Left renal cortex interstitium (tissue), 4 donors: Measurements from ENCODE around the gene ARHGAP15. TPM values are rescaled to one million over a fixed set of nuclear protein-coding genes. Genes with fewer than 3 reads are reported as not detected.

Source experiments
- DNase-seq, 4 donors: peaks; one replicate each; pipeline ENCODE4 v3.0.0-alpha.2; 2013; ENCODE audit warnings: low read depth in 4 of 4, low spot score in 2 of 4, missing footprints in 1 of 4
- polyA plus RNA-seq, 4 donors: library from polyadenylated mRNA; unstranded; fragments of 120-200 nt; gene quantifications; one replicate each; pipeline ENCODE4 v1.2.1, GENCODE V29; 2013; ENCODE audit not compliant: insufficient read length in 4 of 4

ARHGAP15 gene
- polyA plus RNA-seq, 4 donors = 2.9 to 9.9 (median 3.4) TPM

GRCh38 chr2:143553261-143553660, 424.0 kb downstream of the ARHGAP15 start:
- DNase-seq = no peak

- no peak for DNase-seq
Observed at GRCh38 chr2:143558665-143559064, 429.4 kb downstream of the ARHGAP15 start.

DNA sequence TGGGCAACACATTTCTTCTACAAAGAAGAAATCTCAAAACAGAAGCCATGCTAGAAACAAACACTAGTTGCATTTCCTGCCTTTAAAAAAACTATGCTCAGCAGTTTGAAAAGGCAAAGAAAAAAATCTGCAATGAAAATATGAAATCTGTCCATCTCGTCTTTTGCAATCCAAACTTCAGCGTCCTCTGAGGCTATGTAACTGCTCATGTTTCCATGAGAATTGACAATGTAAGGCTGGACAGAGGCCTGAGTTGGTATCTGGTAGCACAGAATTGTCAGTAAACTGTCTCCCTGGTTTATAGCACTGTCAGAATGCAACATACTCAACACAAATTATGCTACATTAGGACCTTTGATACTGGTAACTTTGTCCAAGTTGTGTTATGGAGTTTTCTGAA, 429.9 kb downstream of the ARHGAP15 start:
- DNase-seq = no peak

GRCh38 chr2:143560724-143561123, 431.5 kb downstream of the ARHGAP15 start:
- no peak for DNase-seq

DNA sequence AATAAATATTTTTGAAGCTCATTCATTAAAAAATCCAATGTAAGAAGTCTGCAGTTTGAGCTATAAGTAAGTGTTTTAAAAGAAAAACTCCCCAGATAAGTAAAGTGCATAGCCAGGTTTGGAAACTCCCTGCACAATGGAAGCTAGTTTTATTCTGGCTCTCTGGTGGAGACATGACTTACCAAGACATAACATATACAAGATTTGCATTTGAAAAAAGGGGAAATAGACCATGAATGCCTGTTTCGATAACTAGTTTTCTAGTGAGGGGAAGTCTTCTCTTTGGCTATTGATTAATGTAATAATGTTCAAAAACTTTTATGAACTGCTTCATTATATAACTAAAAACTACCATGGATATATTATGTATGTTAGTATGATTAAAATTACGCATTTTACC, 435.2 kb downstream of the ARHGAP15 start:
- no peak for DNase-seq

DNA sequence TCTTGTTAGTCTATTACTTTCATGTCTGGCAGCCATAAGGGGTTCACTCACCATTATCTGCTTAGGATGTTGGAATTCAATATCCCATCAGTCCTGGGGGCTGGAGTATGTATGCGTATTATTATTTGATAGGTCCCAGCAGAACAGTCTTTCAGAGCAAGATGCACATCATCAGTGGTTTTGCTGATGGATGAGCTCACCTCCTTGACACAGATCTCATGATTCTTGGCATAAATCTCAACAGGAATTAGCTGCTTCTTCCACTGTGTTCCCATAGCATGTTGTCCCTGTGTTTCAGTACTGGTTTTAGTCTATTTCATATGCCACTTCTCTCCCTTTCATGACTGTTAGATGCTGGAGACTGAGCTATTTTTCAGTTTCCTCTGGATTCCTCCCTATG, 442.5 kb downstream of the ARHGAP15 start:
- DNase-seq = no peak

DNA sequence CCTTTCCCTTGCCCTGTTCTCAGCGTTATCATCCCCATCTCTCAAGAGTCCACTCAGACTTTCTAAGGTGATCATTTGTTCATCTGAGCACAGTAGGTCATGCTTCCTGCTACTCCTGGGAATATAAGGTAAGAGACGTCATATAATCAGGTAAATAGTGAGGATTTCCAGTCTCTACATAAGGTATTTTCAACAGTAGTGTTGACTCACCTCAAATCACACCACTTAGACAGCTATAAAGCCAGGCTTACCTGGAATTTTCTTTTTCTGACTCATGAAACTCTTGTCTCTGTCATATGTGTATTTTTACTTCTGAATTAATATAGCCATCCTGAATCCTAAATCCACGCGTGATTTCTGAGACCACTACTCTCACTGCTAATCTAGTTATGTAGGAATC, 443.2 kb downstream of the ARHGAP15 start:
- DNase-seq = no peak

DNA sequence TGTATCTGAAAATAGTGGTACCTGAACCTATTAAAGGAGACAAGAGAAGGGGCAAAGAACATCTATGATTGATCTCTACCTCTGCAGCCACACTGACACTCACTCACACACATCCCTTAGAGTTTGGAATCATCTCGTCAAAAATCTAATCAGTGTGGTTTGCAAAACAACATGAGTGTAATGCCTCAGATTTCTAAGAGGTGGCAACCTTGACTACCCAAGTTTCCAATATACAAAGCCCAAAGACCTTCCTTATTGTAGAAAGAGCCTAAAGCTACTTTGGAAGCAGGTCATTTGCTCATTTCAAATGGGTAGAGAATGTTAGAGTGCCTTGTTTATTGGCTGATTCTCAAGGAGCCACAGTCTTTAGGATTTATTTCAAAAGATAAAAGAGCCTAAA, 444.9 kb downstream of the ARHGAP15 start:
- DNase-seq = no peak

- no peak for DNase-seq
Observed at GRCh38 chr2:143575340-143575739, 446.1 kb downstream of the ARHGAP15 start.

GRCh38 chr2:143577489-143577888, 448.3 kb downstream of the ARHGAP15 start:
- DNase-seq = no peak

DNA sequence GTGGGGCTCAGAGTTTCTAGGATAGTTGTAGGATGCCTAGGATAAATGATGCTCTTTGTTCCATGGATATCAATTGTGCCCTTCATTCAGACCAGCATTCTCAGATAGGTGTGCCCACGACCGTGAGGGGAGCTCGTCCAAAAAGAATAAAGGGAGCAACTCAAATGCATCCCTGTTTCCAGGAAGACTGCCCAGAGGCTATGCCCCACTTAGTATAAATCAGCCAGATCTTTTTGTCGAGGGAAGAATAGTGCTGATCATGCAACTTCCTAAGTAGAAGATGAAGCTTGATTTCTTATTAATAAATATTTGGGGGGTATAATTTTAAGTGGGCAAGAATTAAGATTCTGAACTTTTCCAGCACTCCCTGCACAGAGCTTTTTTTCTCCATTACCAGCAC, 450.2 kb downstream of the ARHGAP15 start:
- no peak for DNase-seq

DNA sequence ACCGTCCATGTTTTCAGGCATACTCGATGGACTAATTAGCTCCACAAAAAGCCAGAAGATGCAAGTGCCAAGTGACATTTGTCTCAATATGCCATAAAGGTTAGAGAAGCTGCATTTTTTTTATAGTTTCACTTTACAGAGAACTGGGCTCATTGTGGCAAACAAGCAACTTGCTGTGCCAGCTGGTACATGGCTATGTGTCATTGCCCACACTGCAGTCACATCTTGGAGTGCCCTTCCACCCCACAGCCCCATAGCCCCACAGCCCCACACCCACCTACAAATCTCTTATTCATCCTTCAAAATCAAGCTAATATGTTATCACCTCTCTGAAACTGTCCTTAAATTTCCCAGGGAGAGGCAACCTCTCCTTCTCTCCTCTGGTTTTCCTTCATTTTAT, 451.9 kb downstream of the ARHGAP15 start:
- DNase-seq = no peak

DNA sequence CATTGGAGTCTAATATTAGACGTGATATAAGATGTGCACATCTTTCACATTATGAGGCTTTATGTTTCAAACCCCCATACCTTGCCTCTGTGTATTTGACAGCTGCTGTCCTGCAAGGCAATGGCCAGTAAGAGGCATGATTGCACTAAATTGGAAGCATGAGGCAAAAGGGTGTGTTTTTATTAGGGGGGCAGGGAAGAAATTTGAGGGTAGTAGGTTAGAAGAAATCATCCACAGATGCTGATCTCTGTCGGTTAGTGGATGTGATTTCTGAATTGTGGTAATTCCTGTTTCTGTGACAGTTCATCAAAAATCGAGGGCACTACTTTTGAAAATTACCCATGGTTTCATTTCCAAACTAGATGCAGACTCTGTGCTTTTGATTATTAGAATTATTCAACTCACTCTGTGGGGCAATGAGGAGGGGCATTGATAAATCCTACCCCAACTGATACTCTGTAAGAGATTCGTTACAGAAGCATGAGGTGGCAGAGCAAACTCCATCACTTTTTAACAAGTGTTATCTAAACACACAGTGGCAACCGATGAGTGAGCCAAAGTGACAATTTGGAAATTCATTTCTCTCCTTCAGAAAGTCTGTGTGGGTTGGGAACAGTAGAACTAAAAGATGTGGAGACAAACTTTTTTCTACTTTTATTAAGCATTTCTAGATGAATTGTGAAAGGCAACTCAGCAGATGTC, 453.0 kb downstream of the ARHGAP15 start:
- no peak for DNase-seq

DNA sequence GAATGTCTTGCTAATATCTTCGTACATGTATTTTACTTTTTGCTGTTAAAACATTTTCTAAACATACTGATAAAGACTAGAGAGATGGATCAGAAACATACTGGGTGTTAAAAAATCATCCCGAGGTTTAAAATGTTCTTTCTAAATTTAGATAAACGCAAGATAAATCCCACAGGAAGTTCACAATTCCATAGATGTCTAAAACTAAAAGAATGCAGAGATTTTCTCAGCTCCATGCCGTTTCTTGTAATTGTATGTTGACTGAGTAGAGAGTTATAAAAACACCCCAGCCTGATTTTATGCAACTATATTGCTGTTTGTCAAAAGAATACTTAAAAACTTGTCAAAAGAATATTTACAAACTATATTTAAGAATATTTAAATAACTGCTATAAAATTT, 455.7 kb downstream of the ARHGAP15 start:
- no peak for DNase-seq

DNA sequence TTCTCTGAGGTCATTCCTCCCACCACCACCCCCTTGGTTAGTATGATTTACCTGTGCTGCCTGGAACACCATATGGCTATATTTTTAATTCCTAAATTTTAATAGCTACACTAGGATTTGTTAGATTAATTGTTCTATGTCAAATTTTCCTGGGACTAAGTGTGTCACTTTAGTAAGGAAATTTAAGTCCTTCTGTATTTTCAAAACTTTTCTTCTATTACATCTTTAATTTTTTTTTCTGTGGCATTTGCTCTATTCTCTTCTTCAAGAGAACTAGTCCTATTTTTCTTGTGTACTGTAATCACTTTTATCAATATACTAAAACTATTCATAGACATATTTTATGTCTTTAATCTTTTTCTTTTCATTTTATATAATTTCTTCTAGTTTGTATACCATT, 456.9 kb downstream of the ARHGAP15 start:
- no peak for DNase-seq

DNA sequence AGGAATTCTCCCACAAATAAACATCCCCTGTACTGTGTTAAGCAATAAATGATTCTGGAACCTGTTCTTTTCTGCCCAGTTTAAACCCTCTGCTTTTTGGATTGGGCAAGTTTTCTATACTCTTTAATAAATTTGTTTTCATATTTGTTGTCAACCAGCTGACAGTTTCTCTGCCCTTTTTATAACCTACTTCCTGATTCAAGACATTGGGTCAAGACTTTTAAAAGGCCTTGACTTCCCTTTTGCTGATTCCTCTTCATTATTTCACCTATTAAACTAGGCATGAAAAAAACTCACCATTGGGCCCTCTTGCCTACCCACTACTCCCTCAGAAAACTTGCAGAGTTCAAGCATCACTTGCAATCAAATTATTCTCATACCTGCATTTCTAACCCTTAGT, 459.5 kb downstream of the ARHGAP15 start:
- DNase-seq = no peak

GRCh38 chr2:143594161-143594560, 464.9 kb downstream of the ARHGAP15 start:
- DNase-seq = no peak

DNA sequence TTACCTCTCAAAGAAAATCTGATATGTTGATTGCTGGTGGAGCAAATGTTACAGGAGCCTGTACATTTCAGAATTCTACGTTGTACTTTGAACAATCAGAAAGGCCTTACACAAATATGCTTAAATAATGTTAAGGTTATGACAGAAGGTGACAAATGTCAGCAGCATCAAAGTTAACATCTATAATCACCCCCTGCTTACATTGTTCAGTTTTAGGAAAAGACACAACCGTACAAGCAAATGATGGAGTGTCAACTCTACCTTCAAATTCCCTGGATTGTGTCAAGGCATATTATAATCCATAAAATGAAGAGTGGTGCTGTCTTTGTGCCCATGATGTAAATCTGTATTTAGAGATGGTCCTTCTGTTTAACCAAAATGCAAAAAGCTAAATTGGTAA, 465.5 kb downstream of the ARHGAP15 start:
- no peak for DNase-seq

- DNase-seq = no peak
Observed at GRCh38 chr2:143600116-143600515, 470.9 kb downstream of the ARHGAP15 start.

DNA sequence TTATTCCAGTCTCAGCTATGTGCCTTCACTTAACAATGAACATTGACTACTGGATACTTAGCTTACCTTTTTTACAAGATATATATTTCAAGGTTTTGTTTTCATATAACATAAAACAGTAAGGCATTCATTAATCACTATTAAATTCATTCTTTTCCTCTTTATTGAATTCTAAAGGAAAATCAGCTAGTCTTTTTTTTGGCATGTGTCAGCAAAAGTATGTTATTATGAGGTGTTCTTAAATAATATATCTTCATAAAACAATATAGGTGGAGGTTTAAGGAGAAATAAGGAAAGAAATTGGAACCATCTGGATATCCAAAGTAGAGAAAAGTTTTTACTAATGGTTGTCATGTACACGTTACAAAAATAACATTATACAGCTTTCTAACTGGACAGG, 472.6 kb downstream of the ARHGAP15 start:
- DNase-seq = no peak

DNA sequence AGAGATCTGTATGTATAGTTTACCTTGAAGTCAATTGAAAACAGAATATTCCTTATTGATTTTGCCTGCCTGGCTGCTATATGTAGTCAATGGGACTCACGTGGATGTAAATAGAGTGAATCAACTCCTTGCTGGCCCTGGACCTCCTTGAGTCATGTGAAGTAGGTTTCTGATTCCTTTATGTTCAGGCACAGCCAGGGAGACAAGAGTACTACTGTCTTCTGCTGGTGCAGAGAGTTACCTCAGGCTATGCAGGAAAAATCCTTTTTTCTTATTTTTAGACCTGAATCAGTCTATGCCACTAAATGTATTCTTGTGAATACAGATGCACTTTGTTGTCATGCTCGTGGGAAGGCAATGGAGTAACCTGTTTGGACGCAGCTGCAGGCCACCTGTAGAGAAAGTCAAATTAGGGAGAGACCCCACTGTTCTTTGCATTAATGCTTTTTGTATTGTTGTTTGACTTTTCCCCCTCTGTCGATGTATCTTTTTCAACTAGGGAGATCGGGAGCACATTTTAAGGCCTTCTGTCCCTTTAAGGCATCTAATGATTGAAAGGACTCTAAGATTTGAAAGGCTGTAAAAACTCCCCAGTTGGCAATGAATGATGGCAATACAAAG, 473.9 kb downstream of the ARHGAP15 start:
- no peak for DNase-seq

- DNase-seq = no peak
Observed at GRCh38 chr2:143603846-143604565, 474.8 kb downstream of the ARHGAP15 start.
